GM21447 (cell line): Measurements from ENCODE around the gene RGL1.
A peak's percentile ranks its signal among the peaks of the same experiment; 100 is the strongest.
"Not testable (repeated sequence)": the region's sequence is repeated elsewhere in the genome, so short reads cannot be mapped to it uniquely, and the experiment has no call there.

Experiments
- ATAC-seq: cut with Tn5 transposase; IDR thresholded peaks from one replicate; pipeline ENCODE4 v1.9.1; 2021; ENCODE audit not compliant: unreplicated experiment

The RGL1 gene

DNA sequence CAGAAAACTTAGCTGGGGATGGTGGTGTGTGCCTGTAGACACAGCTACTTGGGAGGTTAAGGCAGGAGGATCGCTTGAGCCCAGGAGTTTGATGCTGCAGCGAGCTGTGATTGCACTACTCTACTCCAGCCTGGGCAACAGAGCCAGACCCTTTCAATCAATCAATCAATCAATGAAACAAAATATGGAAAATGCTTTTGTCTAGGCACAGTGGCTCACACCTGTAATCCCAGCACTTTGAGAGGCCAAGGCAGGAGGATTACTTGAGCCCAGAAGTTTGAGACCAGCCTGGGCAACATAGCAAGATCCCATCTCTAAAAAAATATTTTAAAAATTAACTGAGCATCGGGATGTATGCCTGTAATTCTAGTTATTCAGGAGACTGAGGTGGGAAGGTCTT is 19.0 kb upstream of the RGL1 start:
- ATAC-seq: not testable (repeated sequence)

DNA sequence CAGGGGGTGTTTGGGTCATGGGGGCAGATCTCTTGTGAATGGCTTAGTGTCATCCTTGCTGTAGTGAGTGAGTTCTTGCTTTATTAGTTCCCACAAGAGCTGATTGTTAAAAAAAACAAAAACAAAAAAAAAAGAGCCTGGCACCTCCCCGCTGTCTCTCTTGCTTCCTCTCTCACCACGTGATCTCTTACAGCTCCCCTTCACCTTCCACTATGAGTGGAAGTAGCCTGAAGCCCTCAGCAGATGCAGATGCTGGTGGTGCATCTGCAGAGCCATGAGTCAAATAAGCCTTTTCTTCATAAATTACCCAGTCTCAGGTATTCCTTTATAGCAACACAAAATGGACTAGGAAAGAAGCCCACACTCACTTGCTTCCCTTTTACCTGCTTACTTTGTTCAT is 17.2 kb upstream of the RGL1 start:
- no peak for ATAC-seq

DNA sequence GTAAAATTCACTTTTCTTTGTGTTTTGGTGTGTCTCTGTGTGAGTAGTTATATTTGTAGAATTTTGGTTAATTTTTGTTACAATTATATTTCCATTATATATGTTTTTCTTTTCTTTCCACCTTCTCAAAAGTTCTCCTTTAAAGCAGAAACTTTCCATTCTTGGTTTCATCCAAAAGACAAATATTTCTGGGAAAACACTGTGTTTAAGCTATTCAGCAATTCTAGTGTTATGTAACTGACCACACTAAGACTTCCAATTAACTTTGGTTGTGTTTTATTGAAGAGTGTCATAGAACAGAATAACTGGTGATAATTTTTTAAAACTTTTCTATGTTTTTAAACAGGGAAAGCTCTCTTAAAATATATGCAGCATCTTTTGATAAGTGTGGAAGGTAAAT is 13.6 kb upstream of the RGL1 start:
- no peak for ATAC-seq

DNA sequence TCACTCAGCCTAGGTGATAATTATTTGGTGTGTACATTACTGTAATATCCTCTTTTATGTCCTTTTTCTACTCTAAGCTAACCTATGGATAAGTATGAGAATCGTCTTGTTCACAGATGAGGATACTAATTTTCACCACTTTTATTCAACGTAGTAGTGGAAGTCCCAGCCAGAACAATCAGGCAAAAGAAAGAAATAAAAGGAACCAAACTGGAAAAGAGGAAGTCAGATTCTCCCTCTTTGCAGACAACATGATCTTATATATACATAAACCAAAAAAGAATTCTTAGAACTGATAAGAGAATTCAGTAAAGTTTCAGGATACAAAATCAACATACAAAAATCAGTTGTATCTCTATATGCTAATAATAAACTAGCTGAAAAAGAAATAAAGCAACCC is 12.6 kb upstream of the RGL1 start:
- no peak for ATAC-seq

DNA sequence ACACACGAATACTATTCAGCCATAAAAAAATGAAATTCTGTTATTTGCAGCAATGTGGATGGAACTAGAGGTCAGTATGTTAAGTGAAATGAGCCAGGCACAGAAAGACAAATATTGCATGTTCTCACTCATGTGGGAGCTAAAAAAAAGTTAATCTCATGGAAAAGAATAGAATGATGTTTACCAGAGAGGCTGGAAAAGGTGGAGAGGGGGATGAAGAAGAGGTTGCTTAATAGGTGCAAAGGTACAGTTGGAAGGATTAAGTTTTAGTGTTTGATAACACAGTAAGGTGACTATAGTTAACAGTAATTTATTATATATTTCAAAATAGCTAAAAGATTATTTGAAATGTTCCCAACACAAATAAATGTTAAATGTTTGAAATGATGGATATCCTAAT is 10.8 kb upstream of the RGL1 start:
- ATAC-seq: no peak

DNA sequence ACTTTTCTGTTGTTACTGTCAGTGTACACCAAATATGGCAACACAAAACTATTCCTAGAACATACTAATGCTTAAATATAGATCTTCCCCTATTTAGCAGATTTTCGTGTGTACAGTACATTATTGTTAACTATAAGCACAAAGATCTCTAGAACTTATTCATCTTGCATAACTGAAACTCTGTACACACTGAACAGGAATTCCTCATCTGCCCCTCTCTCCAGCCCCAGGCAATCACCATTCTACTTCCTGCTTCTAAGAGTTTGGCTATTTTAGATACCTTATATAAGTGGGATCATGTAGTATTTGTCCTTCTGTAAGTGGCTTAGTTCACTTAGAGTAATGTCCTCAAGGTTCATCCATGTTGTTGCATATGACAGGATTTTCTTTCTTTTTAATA is 4.5 kb upstream of the RGL1 start:
- ATAC-seq: no peak

DNA sequence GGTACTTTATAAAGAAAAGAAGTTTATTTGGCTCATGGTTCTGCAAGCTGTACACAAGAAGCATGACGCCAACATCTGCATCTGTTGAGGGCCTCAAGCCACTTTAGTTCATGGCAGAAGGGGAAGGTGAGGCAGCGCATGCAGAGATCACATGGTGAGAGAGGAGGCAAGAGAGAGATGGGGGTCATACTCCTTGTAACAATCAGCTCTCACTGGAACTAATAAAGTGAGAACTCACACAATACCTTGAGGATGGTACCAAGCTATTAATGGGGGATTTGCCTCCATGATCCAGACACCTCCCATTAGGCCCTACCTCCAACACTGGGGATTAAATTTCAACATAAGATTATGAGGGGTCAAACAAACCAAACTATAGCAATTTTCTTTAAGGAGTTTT is 3.3 kb upstream of the RGL1 start:
- ATAC-seq: no peak

DNA sequence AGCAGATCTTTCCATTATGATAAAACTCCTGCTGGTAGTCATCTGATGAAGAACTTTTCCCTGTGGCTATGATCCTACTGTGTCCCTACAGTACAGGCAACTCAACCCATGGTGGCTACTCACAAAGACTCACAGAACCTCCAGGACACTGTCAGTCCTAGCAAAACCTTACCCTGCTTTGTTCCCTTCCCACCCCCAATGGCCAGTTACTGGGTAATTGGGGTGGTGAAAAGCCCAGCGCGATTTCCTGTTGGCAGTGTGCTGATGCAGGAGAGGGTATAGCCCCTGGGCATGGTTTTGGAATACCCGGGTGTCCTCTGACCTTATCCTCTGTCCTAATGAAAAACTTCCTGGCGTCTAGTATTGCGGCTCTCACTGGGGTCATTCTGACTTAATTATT is 533 bp upstream of the RGL1 start:
- no peak for ATAC-seq

DNA sequence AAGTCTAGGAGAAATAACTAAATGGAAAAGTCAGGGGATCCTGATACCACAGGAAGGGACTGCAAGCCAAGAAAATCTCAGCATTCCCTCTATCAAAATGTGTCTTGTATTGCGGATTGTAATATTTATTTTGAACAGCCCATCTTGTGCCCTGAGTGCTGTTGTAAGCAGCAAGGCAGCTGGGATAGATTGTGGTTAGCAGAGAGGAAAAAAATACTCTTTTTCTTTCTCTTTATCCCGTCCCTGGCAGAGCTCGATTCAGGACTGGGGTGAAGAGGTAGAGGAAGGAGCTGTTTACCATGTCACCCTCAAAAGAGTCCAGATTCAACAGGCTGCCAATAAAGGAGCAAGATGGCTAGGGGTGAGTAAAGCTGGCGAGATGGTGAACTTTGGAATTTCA is 1.2 kb downstream of the RGL1 start:
- no peak for ATAC-seq

DNA sequence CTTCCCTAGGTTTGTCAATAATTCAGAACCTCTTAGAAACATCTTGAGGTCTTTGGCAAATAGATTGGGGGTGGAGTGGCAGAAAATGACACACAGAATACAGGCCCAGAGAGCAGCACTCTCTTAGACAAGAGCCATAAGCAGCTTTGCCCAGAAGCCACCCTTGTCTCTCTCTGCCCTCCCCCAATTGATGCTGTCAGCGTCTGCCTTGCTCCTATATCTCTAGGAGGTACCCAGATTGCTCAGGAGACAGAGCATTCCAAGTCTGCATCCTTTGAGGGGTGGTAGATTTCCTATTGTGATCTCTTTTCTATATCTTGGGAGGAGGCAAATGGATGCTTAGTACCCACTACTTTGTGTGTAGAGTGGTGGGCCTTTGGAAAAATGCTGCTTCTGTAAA is 1.8 kb downstream of the RGL1 start:
- ATAC-seq: no peak

DNA sequence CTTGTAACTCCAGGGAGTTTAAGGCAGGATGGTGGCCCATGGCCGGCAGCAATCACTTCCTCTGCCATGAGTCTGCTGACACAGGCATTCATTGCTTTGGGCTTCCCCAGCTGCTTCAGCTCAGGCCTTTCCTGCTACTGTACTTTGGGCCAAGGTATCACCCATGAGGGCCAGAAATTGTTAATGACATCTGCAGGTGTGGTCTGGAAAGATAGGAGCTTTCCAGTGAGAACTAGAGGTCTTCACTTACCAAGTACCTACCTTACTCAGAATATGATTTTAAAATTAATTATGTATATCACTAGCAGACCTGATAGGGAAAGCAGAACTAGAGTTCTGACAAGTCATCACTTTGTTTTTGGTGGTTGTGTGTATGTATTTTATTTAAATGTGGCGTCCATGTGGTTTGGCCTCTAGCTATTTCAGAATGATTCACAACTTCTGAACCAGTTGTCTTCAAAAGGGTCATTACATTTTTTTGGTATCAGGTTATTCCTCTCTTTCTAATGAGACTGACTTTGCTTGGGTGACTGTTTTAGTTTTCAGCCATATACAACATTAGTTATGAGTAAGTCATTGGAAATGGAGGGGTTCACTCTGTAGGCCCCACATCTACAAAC is 2.7 kb downstream of the RGL1 start:
- ATAC-seq: peak; percentile 59

DNA sequence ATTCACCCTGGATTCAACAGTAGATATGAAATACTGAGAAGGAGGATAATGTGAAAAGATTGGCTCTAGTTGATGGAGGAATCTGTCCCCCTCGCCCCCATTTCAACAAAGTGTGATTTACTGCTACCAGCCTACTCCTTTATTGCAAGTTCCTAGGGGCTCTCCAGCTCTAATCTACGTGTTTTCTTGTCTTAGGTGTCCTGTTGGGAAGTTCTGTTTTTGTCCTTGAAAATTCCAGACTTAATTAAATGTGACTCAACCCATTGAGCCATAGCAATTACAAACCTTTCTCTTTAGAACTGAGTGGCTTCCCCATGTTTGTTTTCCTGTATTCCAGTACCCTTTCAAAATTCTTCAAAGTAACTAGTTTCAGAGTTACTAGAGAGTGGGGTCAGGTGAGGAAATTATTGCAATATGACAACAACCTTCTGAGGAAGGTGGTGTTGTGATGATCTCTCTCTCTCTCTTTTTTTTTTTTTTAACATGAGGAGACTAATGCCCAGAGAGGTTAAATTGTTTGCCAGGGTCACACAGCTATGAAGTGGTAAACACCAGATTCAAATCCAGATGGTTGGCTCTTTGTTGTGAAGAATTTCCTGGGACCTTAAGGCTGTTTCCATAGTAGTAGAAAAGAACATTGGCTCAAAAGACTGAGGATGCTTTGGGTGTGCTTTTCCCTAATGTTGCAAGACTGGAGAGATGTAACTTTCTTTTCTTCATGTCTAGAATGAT is 3.5 kb downstream of the RGL1 start:
- ATAC-seq: no peak

DNA sequence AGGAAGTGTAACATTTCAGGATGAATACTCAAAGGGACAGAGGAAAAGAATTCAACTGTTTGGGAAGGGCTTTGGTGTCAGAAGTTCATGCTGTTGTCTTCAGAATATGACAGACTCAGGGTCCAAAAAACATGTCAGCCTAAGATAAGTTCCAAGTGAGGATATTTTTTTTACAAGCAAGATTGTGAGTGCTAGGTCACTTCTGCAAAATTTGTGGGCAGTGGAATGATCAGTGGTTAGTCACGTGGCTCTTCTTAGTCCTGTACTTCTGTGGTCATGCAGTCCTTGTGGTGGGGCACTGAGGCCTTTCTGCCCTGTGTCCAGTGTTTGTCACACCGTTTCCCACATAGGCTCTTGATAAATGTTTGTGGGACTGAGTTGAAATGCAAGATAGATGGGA is 5.2 kb downstream of the RGL1 start:
- ATAC-seq: no peak

DNA sequence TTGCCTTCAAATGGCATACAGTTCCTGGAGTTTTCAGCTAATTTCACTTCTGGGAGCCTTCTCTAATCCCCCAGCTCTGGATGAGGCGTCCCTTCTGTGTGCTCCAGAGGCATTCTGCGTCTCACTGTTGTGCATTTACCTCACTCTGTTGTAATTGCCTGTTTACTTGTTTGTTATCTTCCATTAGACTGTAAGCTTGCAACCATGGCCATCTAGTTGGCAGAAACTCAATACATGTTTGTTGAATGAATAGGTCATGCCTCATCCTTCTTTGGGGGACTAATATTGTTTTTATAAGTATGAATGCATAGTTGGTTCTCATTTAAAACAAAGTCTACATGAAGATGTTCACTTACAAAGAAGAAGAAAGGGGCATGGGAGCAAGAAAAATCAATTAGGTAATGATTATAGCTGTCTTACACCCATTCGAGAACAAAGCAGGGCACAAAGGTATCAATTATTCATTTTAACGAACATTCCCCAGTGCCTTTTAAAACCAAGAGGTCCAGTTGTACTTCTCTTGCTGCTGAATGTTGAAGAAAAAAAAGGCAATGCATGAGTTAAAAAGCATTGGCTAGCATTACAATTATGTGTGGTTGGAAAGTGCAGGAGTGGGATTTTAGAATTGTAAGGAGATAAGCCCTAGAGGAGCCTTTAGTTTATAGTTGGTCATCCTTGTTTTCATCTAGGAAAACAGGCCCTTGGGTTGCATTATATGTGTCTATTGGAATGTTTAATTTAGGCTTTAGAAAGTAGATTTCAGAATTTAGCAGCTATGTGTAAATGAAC is 6.0 kb downstream of the RGL1 start:
- ATAC-seq: no peak

DNA sequence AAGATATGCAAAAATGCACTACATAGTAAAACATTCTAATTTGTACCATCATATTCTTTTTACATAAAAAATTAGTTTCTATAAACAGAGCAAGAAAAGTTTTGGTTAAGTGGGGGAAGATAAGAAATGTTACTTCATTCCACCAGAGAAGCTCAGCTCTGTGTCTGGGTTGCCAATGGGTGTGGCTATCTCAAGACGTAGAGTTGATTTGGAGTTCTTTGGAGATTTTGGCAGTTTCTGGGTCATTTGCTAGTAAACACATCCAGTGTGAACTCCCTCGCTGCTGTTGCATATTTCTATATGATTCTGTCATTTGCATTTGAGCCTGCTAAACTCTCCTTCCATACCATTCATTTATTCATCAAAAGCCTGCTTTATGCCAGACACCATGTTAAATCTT is 7.2 kb downstream of the RGL1 start:
- ATAC-seq: no peak

DNA sequence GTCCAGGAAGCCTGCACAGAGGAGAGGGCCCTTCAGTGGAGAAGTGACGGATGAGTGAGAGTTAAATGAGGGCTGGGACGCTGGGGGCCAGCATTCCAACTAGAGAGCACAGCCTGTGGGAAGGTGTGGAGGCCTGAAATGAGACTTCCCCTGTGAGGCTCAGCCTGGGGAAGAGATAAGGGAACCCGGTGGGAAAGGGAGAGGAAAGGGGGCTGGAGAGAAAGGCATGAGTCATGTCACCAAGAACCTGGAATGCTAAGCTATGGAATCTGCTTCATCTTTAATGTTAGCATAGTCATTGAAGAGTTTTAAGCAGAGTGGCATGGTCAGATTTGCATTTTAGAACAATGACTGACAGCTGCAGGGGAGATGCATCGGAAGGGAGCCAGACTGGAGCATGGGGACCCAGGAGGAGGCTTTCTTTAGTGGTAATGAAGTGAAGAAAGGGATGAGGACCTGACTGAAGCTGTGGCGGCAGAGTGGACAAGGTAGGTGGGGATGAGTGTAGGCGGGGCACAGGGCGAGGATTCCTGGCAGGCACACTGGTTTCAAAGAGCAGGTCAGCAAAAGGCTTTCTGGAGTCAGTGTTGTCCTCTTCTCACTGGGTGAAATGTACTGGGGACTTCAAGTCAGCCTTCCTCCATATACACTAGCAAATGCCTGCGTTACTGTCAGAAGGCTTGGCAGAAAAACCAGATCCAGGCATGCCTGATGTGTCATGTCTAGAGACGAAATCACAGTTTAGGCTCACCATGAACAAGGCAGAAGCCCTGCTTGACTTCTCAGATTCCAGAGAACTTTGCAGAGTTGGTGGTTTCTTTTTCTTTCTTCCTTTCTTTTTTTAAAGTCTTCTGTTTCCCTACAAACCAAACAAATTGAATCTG is 8.0 kb downstream of the RGL1 start:
- ATAC-seq: no peak

DNA sequence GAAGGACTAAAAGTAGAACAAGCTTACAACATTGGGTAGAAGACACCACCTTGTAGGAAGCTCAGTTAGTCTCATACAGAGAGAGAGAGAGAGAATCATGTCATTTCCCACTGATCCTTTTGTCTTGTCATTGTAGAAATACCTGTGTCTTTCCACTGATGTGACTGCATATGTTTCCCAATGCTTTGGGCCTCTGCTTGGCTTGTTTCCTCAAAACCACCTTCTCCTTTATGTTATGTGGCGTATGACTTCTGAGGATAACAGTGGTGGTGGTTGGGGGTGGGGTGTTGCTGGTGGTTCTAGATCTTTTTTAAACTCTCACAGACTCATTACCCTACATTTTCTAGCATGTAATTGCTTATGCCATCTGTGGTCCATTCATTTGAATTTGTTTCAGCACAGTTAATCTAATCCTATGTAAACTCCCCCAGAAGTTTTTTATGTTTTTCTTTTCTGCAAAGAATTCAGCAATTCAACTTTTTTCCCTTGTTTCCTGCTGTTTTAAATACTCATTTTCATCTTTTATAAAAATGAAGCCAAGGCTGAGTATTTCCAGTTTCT is 9.3 kb downstream of the RGL1 start:
- ATAC-seq: no peak

DNA sequence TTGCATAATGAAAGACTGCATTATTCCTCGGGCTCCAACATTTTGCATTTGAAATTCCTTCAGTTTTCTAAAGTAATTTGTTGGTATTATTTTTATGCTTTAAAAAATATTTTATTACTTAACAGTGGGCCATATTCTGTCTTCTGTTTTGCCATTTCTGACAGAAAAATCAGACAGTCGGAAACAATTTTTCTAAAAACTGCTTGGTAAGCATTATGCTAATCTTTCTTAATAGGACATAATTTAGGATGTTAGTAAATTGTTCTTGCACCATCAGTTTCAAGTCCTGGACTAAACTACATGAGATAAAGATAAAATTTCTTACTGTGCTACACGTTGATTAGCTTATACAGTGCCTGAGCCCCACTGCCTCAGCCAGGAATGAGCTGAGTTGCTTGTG is 11.2 kb downstream of the RGL1 start:
- ATAC-seq: no peak

DNA sequence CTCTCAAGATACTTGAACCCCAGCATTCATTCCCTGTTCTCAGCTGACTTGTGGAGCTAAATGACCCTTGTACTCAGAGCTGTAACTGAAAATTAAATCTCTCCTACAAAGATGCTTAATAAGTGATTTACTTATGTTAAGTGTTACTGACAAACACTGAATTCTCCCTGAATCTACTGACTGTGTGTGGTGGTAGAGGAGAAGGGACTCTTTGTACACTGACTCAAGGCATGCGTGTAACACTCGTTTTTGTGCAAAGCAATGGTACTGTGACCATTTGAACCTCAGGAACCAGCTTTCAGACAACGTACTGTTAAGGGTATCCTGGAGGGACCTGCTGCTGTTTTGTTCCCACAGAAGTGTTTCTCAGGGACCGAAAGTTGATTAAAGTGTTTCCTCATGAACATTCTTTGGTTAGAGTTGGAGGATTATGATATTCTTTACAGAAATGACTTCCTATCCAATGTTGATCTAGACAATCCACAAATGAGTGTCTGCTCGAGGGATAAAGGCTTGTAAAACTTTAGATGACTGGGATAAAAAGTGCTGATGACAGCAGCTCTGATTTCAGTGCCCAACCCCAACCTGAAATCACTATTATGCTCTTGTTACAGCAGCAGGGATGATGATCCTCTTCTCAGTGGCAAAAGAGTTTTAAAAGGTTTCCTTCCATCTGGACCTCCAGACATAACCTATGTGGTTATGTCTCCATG is 12.8 kb downstream of the RGL1 start:
- ATAC-seq: no peak

DNA sequence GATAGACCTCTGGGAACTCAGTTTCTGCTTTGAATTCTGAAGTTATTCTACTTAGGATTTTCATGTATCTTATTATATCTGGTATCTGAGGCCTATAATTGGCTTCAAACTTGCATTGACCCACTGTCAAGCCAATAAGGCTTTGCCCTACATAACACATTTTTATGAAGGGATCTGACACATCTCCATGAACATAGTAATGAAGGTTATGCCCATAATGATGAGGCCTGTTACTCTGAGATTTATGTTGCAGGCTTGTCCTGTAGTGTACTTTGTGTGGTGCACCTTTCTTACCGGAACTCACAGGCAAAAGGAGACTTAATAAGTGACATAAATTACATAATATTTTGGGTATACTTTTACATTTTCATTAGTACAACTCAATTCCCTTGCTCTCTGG is 14.1 kb downstream of the RGL1 start:
- no peak for ATAC-seq
